Measurements from ENCODE around the gene FRY.

DNA sequence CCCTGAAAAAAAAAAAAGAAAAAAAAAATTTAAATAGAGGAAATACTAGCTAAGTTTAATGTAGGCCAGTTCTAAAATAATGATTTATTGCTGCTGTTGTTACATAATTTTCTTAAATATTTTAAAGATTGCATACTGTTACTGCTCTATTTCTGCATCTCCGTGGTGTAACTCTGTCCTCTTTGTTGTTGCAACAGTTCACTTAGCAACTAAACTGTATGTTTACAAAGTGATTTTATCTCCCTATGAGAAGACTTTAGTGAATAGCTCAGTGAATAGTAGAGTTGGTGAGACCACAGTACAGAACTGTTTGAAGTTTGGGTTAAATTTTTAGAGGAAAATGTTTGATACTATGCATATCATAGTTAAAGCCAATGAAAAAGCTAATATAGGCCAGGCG lies 303.1 kb downstream of the FRY start:
- TF ChIP-seq CTCF (IDR thresholded peaks at IDR 0.05) (no peak), POLR2A (IDR thresholded peaks at IDR 0.05) (no peak)

Measured in uterus (tissue), 2 donors.